Hepatic stellate cell (primary cell): Measurements from ENCODE around the gene PLCD3.
"Not testable (repeated sequence)": the region's sequence is repeated elsewhere in the genome, so short reads cannot be mapped to it uniquely, and the experiment has no call there.

ENCODE experiments used
- DNase-seq: peaks from one replicate; pipeline ENCODE4 v3.0.0; 2011; ENCODE audit warnings: low spot score

PLCD3 gene

GRCh38 chr17:45135192-45135977 is 3.1 kb upstream of the PLCD3 start, which contains the start of gene ACBD4:
TSS of gene ACBD4 (plus strand) at chr17:45135687. CDS start at chr17:45136145, 458 bp downstream.
- peak; percentile 100 for DNase-seq

- peak; percentile 90 for DNase-seq
Observed at GRCh38 chr17:45132572-45133463, 503 bp upstream of the PLCD3 start.

GRCh38 chr17:45131616-45132319 is 547 bp downstream of the PLCD3 start:
- peak; percentile 49 for DNase-seq

GRCh38 chr17:45130681-45131615 is 1.4 kb downstream of the PLCD3 start:
- DNase-seq, result no peak

- peak; percentile 60 for DNase-seq
Observed at GRCh38 chr17:45129940-45130680, 2.2 kb downstream of the PLCD3 start.

- no peak for DNase-seq
Observed at GRCh38 chr17:45129426-45129939, 2.8 kb downstream of the PLCD3 start.

- no peak for DNase-seq
Observed at GRCh38 chr17:45128989-45129388, 3.3 kb downstream of the PLCD3 start.

- no peak for DNase-seq
Observed at GRCh38 chr17:45128331-45128730, 4.0 kb downstream of the PLCD3 start.

- DNase-seq, result peak; percentile 68
Observed at GRCh38 chr17:45127548-45128300, 4.6 kb downstream of the PLCD3 start.

GRCh38 chr17:45127207-45127547 is 5.1 kb downstream of the PLCD3 start:
- DNase-seq, result no peak

- no peak for DNase-seq
Observed at GRCh38 chr17:45125509-45125908, 6.8 kb downstream of the PLCD3 start.

- not testable (repeated sequence) for DNase-seq
Observed at GRCh38 chr17:45124797-45125122, 7.6 kb downstream of the PLCD3 start.

- DNase-seq, result peak; percentile 97
Observed at GRCh38 chr17:45123930-45124796, 8.2 kb downstream of the PLCD3 start.

GRCh38 chr17:45123076-45123770 is 9.1 kb downstream of the PLCD3 start:
- DNase-seq, result no peak

- DNase-seq, result no peak
Observed at GRCh38 chr17:45121055-45121454, 11.3 kb downstream of the PLCD3 start.

- no peak for DNase-seq
Observed at GRCh38 chr17:45120558-45120957, 11.8 kb downstream of the PLCD3 start.

GRCh38 chr17:45119964-45120363 is 12.4 kb downstream of the PLCD3 start:
- DNase-seq, result no peak

- DNase-seq, result no peak
Observed at GRCh38 chr17:45118691-45119090, 13.6 kb downstream of the PLCD3 start.
